ENCODE data around the gene PGLYRP3. TPM values are rescaled to one million over a fixed set of nuclear protein-coding genes. Genes with fewer than 3 reads are reported as not detected.

The PGLYRP3 gene
- total and polyA plus RNA-seq, 2 donors (not counting 3 experiments of a cell fraction or from before 2014, with no cell fraction given) = not detected

DNA sequence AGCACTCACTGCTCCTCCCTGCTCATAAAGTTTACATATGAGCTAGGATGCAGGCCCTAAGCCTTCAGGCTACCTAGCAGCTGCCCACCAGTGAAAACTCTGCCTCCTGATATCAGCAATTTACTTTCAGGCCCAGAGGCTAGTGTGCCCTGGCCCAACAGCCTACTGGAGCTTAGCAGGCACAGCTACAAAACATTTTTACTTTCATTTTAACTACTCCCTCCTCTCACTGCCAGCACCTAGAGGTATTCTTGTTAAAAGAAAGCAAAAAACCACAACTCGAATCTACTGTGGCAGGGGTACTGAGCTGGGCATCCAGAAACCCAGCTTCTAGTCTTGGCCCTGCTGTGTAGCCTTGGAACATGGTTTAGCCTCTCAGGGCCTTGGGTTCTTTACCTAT lies 59.1 kb downstream of the PGLYRP3 start:
- no peak overlapping the region for H3K9ac ChIP-seq (replicated peaks; ENCODE audit: extremely low read depth, insufficient read depth, low read length)
- H3K4me3 ChIP-seq (replicated peaks in 1 of 3; ENCODE audit: insufficient read depth in 1 of 3, low read depth in 1 of 3, low read length in 3 of 3) = no peak overlapping the region
- H3K4me1 ChIP-seq (ENCODE audit: control insufficient read depth, extremely low read depth, insufficient read depth, low read length) = no peaks in the 10 kb centered on the region
- H3K4me2 ChIP-seq (ENCODE audit: insufficient read depth, low read length) = no peak overlapping the region
- DNase-seq (ENCODE audit: low read depth, low spot score) = no peak
- TF ChIP-seq MYC (IDR thresholded peaks at IDR 0.05; ENCODE audit: low read depth, low read length) (no peak), POLR2A (IDR thresholded peaks at IDR 0.05; ENCODE audit: low read depth, low read length) (no peak), POLR2AphosphoS5 (IDR thresholded peaks at IDR 0.05; ENCODE audit: insufficient read depth, low read depth, low read length) (no peak), JUN (IDR thresholded peaks at IDR 0.05; ENCODE audit: borderline replicate concordance, insufficient read depth, insufficient read length, low read depth) (no peak), FOS (IDR thresholded peaks at IDR 0.05; ENCODE audit: borderline replicate concordance, insufficient read depth, low read length) (no peak), EZH2 (IDR thresholded peaks at IDR 0.05; ENCODE audit: borderline replicate concordance, low read depth, low read length, severe bottlenecking) (no peak), GATA2 (IDR thresholded peaks at IDR 0.05; ENCODE audit: insufficient read depth, insufficient read length, low read depth, low read length) (no peak), CTCF (IDR thresholded peaks at IDR 0.05; ENCODE audit: extremely low read depth in 1 of 2, insufficient read depth in 1 of 2, low read depth in 1 of 2, low read length in 2 of 2) (no peak)
- TF ChIP-seq, protein P1, sequence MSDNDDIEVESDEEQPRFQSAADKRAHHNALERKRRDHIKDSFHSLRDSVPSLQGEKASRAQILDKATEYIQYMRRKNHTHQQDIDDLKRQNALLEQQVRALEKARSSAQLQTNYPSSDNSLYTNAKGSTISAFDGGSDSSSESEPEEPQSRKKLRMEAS (IDR thresholded peaks at IDR 0.05; ENCODE audit: insufficient read depth, insufficient read length) = no peak
- ChIA-PET CTCF (no interaction called here), POLR2A (no interaction called here)
- H3K9me3 ChIP-seq (replicated peaks; ENCODE audit: control insufficient read depth, insufficient read depth, low read length) = no peaks in the 10 kb centered on the region
- no peak overlapping the region for H2AFZ ChIP-seq (ENCODE audit: low read depth, low read length)
- no peak overlapping the region for H3K27ac ChIP-seq (ENCODE audit: insufficient read depth, low read depth, low read length)
- intact Hi-C loops (cut with micrococcal nuclease) (no loop called here), dilution Hi-C loops (cut with MboI; ENCODE audit: extremely low pct_ligation_motif_present, low sequenced_read_pairs) (no loop called here)
- no peaks in the 10 kb centered on the region for H3K36me3 ChIP-seq (ENCODE audit: control insufficient read depth in 2 of 2, extremely low read depth in 1 of 2, insufficient read depth in 2 of 2, low read length in 2 of 2)
- FAIRE-seq = no peak
- no peaks in the 10 kb centered on the region for H4K20me1 ChIP-seq (replicated peaks; ENCODE audit: control insufficient read depth, extremely low read depth, insufficient read depth, low read length)
- H3K79me2 ChIP-seq (ENCODE audit: control insufficient read depth, insufficient read depth, low read length) = no peaks in the 10 kb centered on the region
- H3K27me3 ChIP-seq (ENCODE audit: control insufficient read depth in 2 of 2, insufficient read depth in 2 of 2, low read length in 2 of 2) = peaks cover 0 to under 1% of the 10 kb centered on the region in 2 experiments
- no peaks in the 10 kb centered on the region for H3K9me1 ChIP-seq (replicated peaks; ENCODE audit: control insufficient read depth, extremely low read depth, insufficient read depth, low read length)
- BruUV-seq (replicated peaks) = no TSS peak
